HCT116 (cell line): ENCODE results near the gene HSD3B1. TPM values are rescaled to one million over a fixed set of nuclear protein-coding genes. Genes with fewer than 3 reads are reported as not detected.
"Not testable (repeated sequence)": the region's sequence is repeated elsewhere in the genome, so short reads cannot be mapped to it uniquely, and the experiment has no call there.

Experiments used
- ATAC-seq: fragments of 200-7000 bp; cut with Tn5 transposase; 2 replicates; pipeline ENCODE4 v1.9.1; 2020; ENCODE audit warnings: mild to moderate bottlenecking, moderate library complexity
- BruUV-seq: library from RNA; stranded (reverse); fragments of 400-500 nt; replicated peaks from 2 replicates; lab custom pipeline; 2021; lab: Mats Ljungman, UMichigan
- CTCF ChIA-PET: fragments of 300-600 bp; sonication (Branson Sonifier 250); formaldehyde crosslinking; loops from one replicate; lab custom pipeline; 2021; ENCODE audit warnings: antibody characterized with exemption; lab: Charles Lee
- POLR2A ChIA-PET: fragments of 300-600, 350-600 bp; sonication (Branson Sonifier 250); formaldehyde crosslinking; loops from one replicate; lab custom pipeline; 2021; ENCODE audit warnings: antibody characterized with exemption; lab: Charles Lee
- RAD21 ChIA-PET, 2 experiments: fragments of 300-600 bp; sonication (Branson Sonifier 250); formaldehyde crosslinking; loops; one replicate each; lab custom pipeline; 2023; ENCODE audit warnings: low total read pairs in 2 of 2; ENCODE audit not compliant: uncharacterized antibody in 2 of 2, unreplicated experiment in 2 of 2, low non-redundant PET in 1 of 2; lab: Charles Lee
- DNase-seq: peaks from one replicate; pipeline ENCODE4 v3.0.0-alpha.2; 2010; ENCODE audit warnings: low read depth, low spot score
- H2AFZ ChIP-seq: fragments of 200-600 bp; shearing (Covaris generic), sonication (generic); 2 replicates; pipeline ENCODE4 v1.6.1; 2017; ENCODE audit warnings: low read depth, mixed run types, mixed read lengths, antibody characterized with exemption, low read length; ENCODE audit not compliant: poor library complexity, severe bottlenecking
- H3K27ac ChIP-seq: 2 replicates; pipeline ENCODE4 v1.5.1; 2012; ENCODE audit warnings: low read depth, low read length
- H3K27me3 ChIP-seq: fragments of 200-600 bp; sonication (generic); 2 replicates; pipeline ENCODE4 v1.6.1; 2016; ENCODE audit warnings: mixed run types, low read length, mixed read lengths; ENCODE audit not compliant: insufficient read depth
- H3K36me3 ChIP-seq, 2 experiments: fragments of 200-500 bp in 1 of 2; fragments of 200-600 bp in 1 of 2; sonication (Bioruptor generic) in 1 of 2; sonication (generic) in 1 of 2; 2 replicates each; pipeline versions ENCODE4 v1.5.1 to v1.6.1; 2014 to 2016; ENCODE audit warnings: low read length in 2 of 2, inconsistent platforms in 1 of 2, mixed read lengths in 1 of 2, mixed run types in 1 of 2; ENCODE audit not compliant: insufficient read depth in 2 of 2, control insufficient read depth in 1 of 2
- H3K4me1 ChIP-seq, 2 experiments: fragments of 200-600 bp in 1 of 2; sonication (generic) in 1 of 2; 2 replicates each; pipeline versions ENCODE4 v1.5.1 to v1.6.1; 2012 to 2017; ENCODE audit warnings: low read length in 2 of 2, inconsistent platforms in 1 of 2, mild to moderate bottlenecking in 1 of 2, mixed read lengths in 1 of 2, mixed run types in 1 of 2, moderate library complexity in 1 of 2; ENCODE audit not compliant: insufficient read depth in 2 of 2, control insufficient read depth in 1 of 2
- H3K4me2 ChIP-seq: fragments of 200-600 bp; sonication (generic); 2 replicates; pipeline ENCODE4 v1.6.1; 2017; ENCODE audit warnings: mixed run types, low read length, mixed read lengths
- H3K4me3 ChIP-seq, 2 experiments: fragments of 200-600 bp in 1 of 2; sonication (generic) in 1 of 2; replicated peaks in 1 of 2; 2 replicates each; pipeline ENCODE4 v1.5.1; 2011 to 2016; ENCODE audit warnings: low read length in 2 of 2, control low read depth in 1 of 2, low read depth in 1 of 2, mild to moderate bottlenecking in 1 of 2, mixed read lengths in 1 of 2, mixed run types in 1 of 2
- H3K79me2 ChIP-seq: fragments of 200-600 bp; sonication (generic); 2 replicates; pipeline ENCODE4 v1.6.1; 2017; ENCODE audit warnings: mild to moderate bottlenecking, mixed run types, low read length, moderate library complexity, mixed read lengths; ENCODE audit not compliant: insufficient read depth
- H3K9ac ChIP-seq: fragments of 200-600 bp; sonication (generic); 2 replicates; pipeline ENCODE4 v1.6.1; 2016; ENCODE audit warnings: low read length, mixed read lengths
- H3K9me2 ChIP-seq: fragments of 200-600 bp; sonication (generic), shearing (Covaris generic); 2 replicates; pipeline ENCODE4 v1.6.1; 2017; ENCODE audit warnings: mixed run types, mild to moderate bottlenecking, moderate library complexity; ENCODE audit not compliant: insufficient read depth
- H3K9me3 ChIP-seq, 2 experiments: fragments of 200-500 bp in 1 of 2; fragments of 200-600 bp in 1 of 2; sonication (Bioruptor generic) in 1 of 2; sonication (generic) in 1 of 2; 2 replicates each; pipeline ENCODE4 v1.6.1; 2014 to 2017; ENCODE audit warnings: low read length in 2 of 2, mixed read lengths in 2 of 2, inconsistent platforms in 1 of 2, low read depth in 1 of 2, mild to moderate bottlenecking in 1 of 2, mixed run types in 1 of 2, moderate library complexity in 1 of 2; ENCODE audit not compliant: control insufficient read depth in 1 of 2, insufficient read depth in 1 of 2
- H4K20me1 ChIP-seq: fragments of 200-600 bp; sonication (generic), shearing (Covaris generic); 2 replicates; pipeline ENCODE4 v1.6.1; 2017; ENCODE audit warnings: mixed run types, mild to moderate bottlenecking, moderate library complexity; ENCODE audit not compliant: insufficient read depth
- CBX3 ChIP-seq: IDR thresholded peaks from 2 replicates; pipeline ENCODE4 v1.6.1; 2012; ENCODE audit warnings: low read depth
- CEBPB ChIP-seq: IDR thresholded peaks from 2 replicates; pipeline ENCODE4 v1.6.1; 2012; ENCODE audit warnings: low read depth
- EGR1 ChIP-seq: IDR thresholded peaks from 2 replicates; pipeline ENCODE4 v1.6.1; 2012; ENCODE audit warnings: low read depth
- ELF1 ChIP-seq: IDR thresholded peaks from 2 replicates; pipeline ENCODE4 v1.6.1; 2012; ENCODE audit warnings: low read depth, borderline replicate concordance
- EZH2 ChIP-seq: fragments of 200-600 bp; sonication (generic); IDR thresholded peaks from 2 replicates; pipeline ENCODE4 v1.6.1; 2017; ENCODE audit warnings: antibody characterized with exemption, mixed run types
- EZH2phosphoT487 ChIP-seq: fragments of 200-600 bp; IDR thresholded peaks from 2 replicates; pipeline ENCODE4 v1.6.1; 2018; ENCODE audit warnings: antibody characterized with exemption, borderline replicate concordance
- JUND ChIP-seq: IDR thresholded peaks from 2 replicates; pipeline ENCODE4 v1.6.1; 2012
- POLR2A ChIP-seq: IDR thresholded peaks from 2 replicates; pipeline ENCODE4 v1.7.0; 2011; ENCODE audit warnings: borderline replicate concordance; ENCODE audit not compliant: insufficient read depth, insufficient read length; ENCODE audit errors: extremely low read depth
- POLR2AphosphoS5 ChIP-seq: IDR thresholded peaks from 2 replicates; pipeline ENCODE4 v1.6.1; 2011; ENCODE audit warnings: mild to moderate bottlenecking, low read depth, low read length, moderate library complexity
- SIN3A ChIP-seq: IDR thresholded peaks from 2 replicates; pipeline ENCODE4 v1.6.1; 2012; ENCODE audit warnings: low read depth
- SP1 ChIP-seq: IDR thresholded peaks from 2 replicates; pipeline ENCODE4 v1.6.1; 2012; ENCODE audit warnings: low read depth
- YY1 ChIP-seq: IDR thresholded peaks from 2 replicates; pipeline ENCODE4 v1.6.1; 2011; ENCODE audit warnings: low read length, low read depth, moderate library complexity, mild to moderate bottlenecking; ENCODE audit not compliant: insufficient replicate concordance; ENCODE audit errors: extremely low read depth
- ZNF274 ChIP-seq: fragments of 200-500 bp; sonication (Bioruptor generic); IDR thresholded peaks from 2 replicates; pipeline ENCODE4 v1.6.1; 2014; ENCODE audit warnings: mild to moderate bottlenecking, low read depth, low read length, inconsistent platforms
- intact Hi-C: fragments of 100-400 bp; cut with micrococcal nuclease; formaldehyde crosslinking; loops from 2 replicates; pipeline ENCODE4 v1.10.0; 2022
- total RNA-seq: library from RNA; stranded (reverse); gene quantifications from one replicate; pipeline ENCODE4 v1.2.1, GENCODE V29; 2021; ENCODE audit not compliant: unreplicated experiment
- TF ChIP-seq, protein P1 (sequence below): IDR thresholded peaks from 2 replicates; pipeline ENCODE4 v1.6.1; 2012; ENCODE audit warnings: low read depth
- TF ChIP-seq, protein P2 (sequence below): IDR thresholded peaks from 2 replicates; pipeline ENCODE4 v1.6.1; 2012
- TF ChIP-seq, protein P3 (sequence below), 3 experiments: fragments of 200-600 bp in 1 of 3; sonication (generic) in 1 of 3; IDR thresholded peaks in 2 of 3; conservative IDR thresholded peaks in 1 of 3; 2 replicates each; pipeline ENCODE4 v1.5.1; 2012 to 2017; ENCODE audit warnings: low read depth in 2 of 3, low read length in 2 of 3, antibody characterized with exemption in 1 of 3, borderline replicate concordance in 1 of 3, control low read depth in 1 of 3, mild to moderate bottlenecking in 1 of 3, mixed read lengths in 1 of 3, mixed run types in 1 of 3, moderate library complexity in 1 of 3; ENCODE audit not compliant: insufficient read depth in 1 of 3

HSD3B1 gene
- total RNA-seq, 1 experiment from 2014 or later = not detected

DNA sequence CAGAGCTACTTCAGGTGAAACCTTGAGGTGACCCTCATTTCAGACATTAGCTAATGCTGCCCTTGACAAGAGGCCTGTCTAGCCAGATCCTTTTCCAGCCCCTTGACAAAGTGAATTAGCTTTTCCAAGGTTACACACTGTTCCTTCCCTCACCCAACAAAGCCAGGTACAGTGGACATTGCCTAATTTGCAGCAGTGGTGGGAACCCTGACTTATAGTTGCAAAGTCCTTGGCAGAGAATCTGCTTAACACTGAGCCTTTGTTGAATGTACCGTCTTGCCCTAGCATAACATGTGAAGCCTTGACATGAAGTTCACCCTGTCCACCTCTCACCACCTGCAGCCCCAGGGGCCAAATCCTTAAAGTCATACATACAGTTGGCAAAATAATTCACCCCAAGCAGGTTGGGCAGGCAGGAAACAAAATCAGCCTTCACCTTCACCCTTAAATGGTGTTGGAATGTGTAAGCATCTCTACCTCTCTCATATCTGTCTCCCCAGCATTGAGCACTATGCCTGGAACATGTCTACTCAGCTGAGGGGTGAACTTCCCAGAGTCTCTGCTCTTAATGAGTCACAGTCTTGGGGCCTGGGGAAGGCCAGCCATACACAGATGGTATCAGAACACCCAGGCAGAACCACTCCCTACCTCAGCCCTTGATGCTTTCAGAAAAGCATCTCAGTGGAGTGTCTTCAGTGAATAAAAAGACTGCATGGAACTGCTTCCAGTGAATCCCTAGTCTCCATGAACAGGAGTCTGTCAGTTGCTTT is 46.5 kb downstream of the HSD3B1 start:
- H3K36me3 ChIP-seq, CTCF ChIA-PET, H3K4me2 ChIP-seq, H3K27me3 ChIP-seq, H2AFZ ChIP-seq, POLR2A ChIA-PET, H3K27ac ChIP-seq, H3K9me2 ChIP-seq, BruUV-seq, H3K4me1 ChIP-seq, H3K9ac ChIP-seq, H3K4me3 ChIP-seq, DNase-seq, H4K20me1 ChIP-seq, ATAC-seq, H3K9me3 ChIP-seq, intact Hi-C loops, RAD21 ChIA-PET, H3K79me2 ChIP-seq: not testable (repeated sequence)

DNA sequence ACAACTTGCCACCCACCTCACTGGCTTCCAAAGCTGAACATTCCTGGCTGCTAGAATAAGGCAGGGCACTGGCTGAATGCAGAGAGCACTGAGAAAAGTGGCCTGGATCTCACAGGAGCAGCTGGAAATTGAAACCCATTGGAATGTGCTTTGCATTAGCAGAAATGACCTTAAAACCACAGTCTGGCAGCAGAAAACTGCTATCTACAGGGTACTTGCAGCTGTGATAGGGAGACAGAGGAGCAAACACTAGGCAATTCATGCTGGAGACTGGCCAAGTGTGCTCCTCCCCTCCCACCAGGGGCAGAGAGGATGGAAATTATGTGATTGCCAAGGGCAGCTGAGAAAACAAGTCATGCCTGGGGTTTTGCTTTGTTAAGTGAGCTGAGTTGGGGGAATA is 47.2 kb downstream of the HSD3B1 start:
- no peak for ATAC-seq
- intact Hi-C loops = no loop called here
- Histone ChIP-seq H3K4me2 (no peak overlapping the region), H4K20me1 (no peaks in the 10 kb centered on the region), H3K79me2 (no peaks in the 10 kb centered on the region), H3K9ac (no peak overlapping the region), H2AFZ (no peak overlapping the region), H3K9me2 (no peaks in the 10 kb centered on the region), H3K4me3 (no peak overlapping the region), H3K27ac (no peak overlapping the region), H3K9me3 (no peaks in the 10 kb centered on the region), H3K27me3 (no peaks in the 10 kb centered on the region), H3K4me1 (no peaks in the 10 kb centered on the region), H3K36me3 (no peaks in the 10 kb centered on the region)
- no peak for DNase-seq
- ChIA-PET CTCF (no interaction called here), RAD21 (no interaction called here), POLR2A (no interaction called here)
- no TSS peak for BruUV-seq
- TF ChIP-seq, protein P1, sequence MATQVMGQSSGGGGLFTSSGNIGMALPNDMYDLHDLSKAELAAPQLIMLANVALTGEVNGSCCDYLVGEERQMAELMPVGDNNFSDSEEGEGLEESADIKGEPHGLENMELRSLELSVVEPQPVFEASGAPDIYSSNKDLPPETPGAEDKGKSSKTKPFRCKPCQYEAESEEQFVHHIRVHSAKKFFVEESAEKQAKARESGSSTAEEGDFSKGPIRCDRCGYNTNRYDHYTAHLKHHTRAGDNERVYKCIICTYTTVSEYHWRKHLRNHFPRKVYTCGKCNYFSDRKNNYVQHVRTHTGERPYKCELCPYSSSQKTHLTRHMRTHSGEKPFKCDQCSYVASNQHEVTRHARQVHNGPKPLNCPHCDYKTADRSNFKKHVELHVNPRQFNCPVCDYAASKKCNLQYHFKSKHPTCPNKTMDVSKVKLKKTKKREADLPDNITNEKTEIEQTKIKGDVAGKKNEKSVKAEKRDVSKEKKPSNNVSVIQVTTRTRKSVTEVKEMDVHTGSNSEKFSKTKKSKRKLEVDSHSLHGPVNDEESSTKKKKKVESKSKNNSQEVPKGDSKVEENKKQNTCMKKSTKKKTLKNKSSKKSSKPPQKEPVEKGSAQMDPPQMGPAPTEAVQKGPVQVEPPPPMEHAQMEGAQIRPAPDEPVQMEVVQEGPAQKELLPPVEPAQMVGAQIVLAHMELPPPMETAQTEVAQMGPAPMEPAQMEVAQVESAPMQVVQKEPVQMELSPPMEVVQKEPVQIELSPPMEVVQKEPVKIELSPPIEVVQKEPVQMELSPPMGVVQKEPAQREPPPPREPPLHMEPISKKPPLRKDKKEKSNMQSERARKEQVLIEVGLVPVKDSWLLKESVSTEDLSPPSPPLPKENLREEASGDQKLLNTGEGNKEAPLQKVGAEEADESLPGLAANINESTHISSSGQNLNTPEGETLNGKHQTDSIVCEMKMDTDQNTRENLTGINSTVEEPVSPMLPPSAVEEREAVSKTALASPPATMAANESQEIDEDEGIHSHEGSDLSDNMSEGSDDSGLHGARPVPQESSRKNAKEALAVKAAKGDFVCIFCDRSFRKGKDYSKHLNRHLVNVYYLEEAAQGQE = no peak
- TF ChIP-seq JUND (no peak), POLR2AphosphoS5 (no peak), SIN3A (no peak), EZH2 (no peak), EGR1 (no peak), SP1 (no peak), CBX3 (no peak), EZH2phosphoT487 (no peak), POLR2A (no peak), YY1 (no peak), ZNF274 (no peak), CEBPB (no peak), ELF1 (no peak)
- TF ChIP-seq, protein P2, sequence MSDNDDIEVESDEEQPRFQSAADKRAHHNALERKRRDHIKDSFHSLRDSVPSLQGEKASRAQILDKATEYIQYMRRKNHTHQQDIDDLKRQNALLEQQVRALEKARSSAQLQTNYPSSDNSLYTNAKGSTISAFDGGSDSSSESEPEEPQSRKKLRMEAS = no peak
- TF ChIP-seq, protein P3, sequence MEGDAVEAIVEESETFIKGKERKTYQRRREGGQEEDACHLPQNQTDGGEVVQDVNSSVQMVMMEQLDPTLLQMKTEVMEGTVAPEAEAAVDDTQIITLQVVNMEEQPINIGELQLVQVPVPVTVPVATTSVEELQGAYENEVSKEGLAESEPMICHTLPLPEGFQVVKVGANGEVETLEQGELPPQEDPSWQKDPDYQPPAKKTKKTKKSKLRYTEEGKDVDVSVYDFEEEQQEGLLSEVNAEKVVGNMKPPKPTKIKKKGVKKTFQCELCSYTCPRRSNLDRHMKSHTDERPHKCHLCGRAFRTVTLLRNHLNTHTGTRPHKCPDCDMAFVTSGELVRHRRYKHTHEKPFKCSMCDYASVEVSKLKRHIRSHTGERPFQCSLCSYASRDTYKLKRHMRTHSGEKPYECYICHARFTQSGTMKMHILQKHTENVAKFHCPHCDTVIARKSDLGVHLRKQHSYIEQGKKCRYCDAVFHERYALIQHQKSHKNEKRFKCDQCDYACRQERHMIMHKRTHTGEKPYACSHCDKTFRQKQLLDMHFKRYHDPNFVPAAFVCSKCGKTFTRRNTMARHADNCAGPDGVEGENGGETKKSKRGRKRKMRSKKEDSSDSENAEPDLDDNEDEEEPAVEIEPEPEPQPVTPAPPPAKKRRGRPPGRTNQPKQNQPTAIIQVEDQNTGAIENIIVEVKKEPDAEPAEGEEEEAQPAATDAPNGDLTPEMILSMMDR (IDR thresholded peaks at IDR 0.05 in 2 of 3, conservative IDR thresholded peaks at IDR 0.05 in 1 of 3; ENCODE audit: borderline replicate concordance in 1 of 3, insufficient read depth in 1 of 3, low read depth in 2 of 3, low read length in 2 of 3) = no peak
